ENCODE results near the gene PCDH9. TPM values are rescaled to one million over a fixed set of nuclear protein-coding genes. Genes with fewer than 3 reads are reported as not detected.

Gene PCDH9
- total RNA-seq, 1 experiment from 2014 or later = 0.11 TPM

DNA sequence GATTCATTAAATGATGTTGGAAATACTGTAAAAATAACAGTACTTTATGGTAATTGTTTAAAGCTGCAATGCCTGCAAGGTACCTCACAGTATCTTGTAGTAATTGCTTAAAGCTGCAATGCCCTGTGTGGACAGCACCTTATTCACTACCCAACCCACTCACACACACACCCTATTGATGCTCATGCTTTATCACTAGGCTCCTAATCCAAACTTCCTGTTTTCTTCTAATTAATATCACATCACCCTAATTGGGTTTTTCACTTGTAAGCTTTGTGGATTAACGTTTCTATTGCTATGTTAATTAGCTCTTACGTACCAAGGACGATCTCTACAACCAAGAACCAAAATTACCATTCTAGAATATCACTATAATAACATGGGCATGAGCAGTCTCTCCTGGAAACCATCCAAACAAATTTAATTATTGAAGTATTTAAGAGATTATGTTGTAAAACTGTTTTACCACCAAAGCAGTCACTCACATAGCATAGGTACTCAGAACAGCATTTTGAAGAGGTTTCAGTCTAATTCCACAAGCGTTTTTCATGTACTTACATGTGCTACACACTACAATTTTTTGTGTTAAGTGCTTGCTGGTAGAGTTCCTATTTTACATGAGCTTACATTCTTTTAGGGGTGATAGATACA, 303.8 kb downstream of the PCDH9 start:
- Mint-ChIP-seq H3K36me3 (ENCODE audit: insufficient read depth, unreplicated experiment) (no peaks in the 10 kb centered on the region), H3K9me3 (ENCODE audit: unreplicated experiment) (no peaks in the 10 kb centered on the region), H3K27ac (ENCODE audit: unreplicated experiment) (no peak overlapping the region), H3K4me3 (ENCODE audit: unreplicated experiment) (no peak overlapping the region), H3K27me3 (ENCODE audit: insufficient read depth, unreplicated experiment) (no peaks in the 10 kb centered on the region), H3K4me1 (ENCODE audit: low read depth, unreplicated experiment) (no peaks in the 10 kb centered on the region)
- Histone ChIP-seq H3K36me3 (ENCODE audit: control insufficient read depth, insufficient read depth, low read length) (no peaks in the 10 kb centered on the region), H3K4me1 (no peaks in the 10 kb centered on the region), H3K27me3 (replicated peaks; ENCODE audit: control insufficient read depth, insufficient read depth, low read length) (no peaks in the 10 kb centered on the region), H3K4me3 (ENCODE audit: low read depth, low read length) (no peak overlapping the region), H3K9me3 (no peaks in the 10 kb centered on the region)
- no peak for DNase-seq
- BruUV-seq (replicated peaks) = no TSS peak
- no peak for TF ChIP-seq CTCF (IDR thresholded peaks at IDR 0.05; ENCODE audit: insufficient read depth in 1 of 2, low read depth in 1 of 2, low read length in 1 of 2, severe bottlenecking in 1 of 2, unreplicated experiment in 1 of 2)
- CTCF ChIA-PET = no interaction called here
- intact Hi-C loops (cut with micrococcal nuclease; ENCODE audit: unreplicated experiment) = no loop called here
- POLR2A ChIA-PET = no interaction called here

- POLR2A ChIA-PET = no interaction called here
- no peaks in the 10 kb centered on the region for H3K27me3 ChIP-seq (replicated peaks; ENCODE audit: control insufficient read depth, insufficient read depth, low read length)
- Mint-ChIP-seq H3K36me3 (ENCODE audit: insufficient read depth, unreplicated experiment) (no peaks in the 10 kb centered on the region), H3K9me3 (ENCODE audit: unreplicated experiment) (no peaks in the 10 kb centered on the region), H3K27me3 (ENCODE audit: insufficient read depth, unreplicated experiment) (no peaks in the 10 kb centered on the region), H3K4me1 (ENCODE audit: low read depth, unreplicated experiment) (no peaks in the 10 kb centered on the region), H3K4me3 (ENCODE audit: unreplicated experiment) (no peak overlapping the region), H3K27ac (ENCODE audit: unreplicated experiment) (no peak overlapping the region)
- CTCF ChIA-PET = no interaction called here
- H3K4me1 ChIP-seq = no peaks in the 10 kb centered on the region
- DNase-seq = no peak
- H3K4me3 ChIP-seq (ENCODE audit: low read depth, low read length) = no peak overlapping the region
- TF ChIP-seq CTCF (IDR thresholded peaks at IDR 0.05; ENCODE audit: insufficient read depth in 1 of 2, low read depth in 1 of 2, low read length in 1 of 2, severe bottlenecking in 1 of 2, unreplicated experiment in 1 of 2) = no peak
- H3K9me3 ChIP-seq = no peaks in the 10 kb centered on the region
- intact Hi-C loops (cut with micrococcal nuclease; ENCODE audit: unreplicated experiment) = no loop called here
- H3K36me3 ChIP-seq (ENCODE audit: control insufficient read depth, insufficient read depth, low read length) = no peaks in the 10 kb centered on the region
- BruUV-seq (replicated peaks) = no TSS peak
These were observed 307.7 kb downstream of the PCDH9 start for GRCh38 chr13:66922444-66922843.

DNA sequence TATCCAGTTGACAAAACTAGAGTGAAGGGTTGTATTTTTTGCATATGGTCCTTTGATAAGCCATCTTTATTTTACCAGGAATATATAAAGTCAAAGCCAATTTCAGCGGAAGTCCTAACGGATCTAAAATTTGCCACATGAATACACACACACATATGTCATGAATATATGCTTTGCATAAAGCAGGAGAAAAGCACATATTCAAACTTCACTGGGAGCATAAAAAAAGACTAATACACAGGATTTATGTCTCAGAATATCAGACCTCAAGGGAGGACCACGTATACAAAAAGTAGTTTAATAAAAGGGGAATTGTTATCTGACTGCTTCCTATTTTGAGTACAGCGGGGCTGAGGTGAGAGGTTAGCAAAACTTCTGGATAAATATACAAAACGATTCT, 308.7 kb downstream of the PCDH9 start:
- Histone ChIP-seq H3K4me1 (no peaks in the 10 kb centered on the region), H3K27me3 (replicated peaks; ENCODE audit: control insufficient read depth, insufficient read depth, low read length) (no peaks in the 10 kb centered on the region), H3K4me3 (ENCODE audit: low read depth, low read length) (no peak overlapping the region), H3K36me3 (ENCODE audit: control insufficient read depth, insufficient read depth, low read length) (no peaks in the 10 kb centered on the region), H3K9me3 (no peaks in the 10 kb centered on the region)
- Mint-ChIP-seq H3K4me3 (ENCODE audit: unreplicated experiment) (no peak overlapping the region), H3K27ac (ENCODE audit: unreplicated experiment) (no peak overlapping the region), H3K36me3 (ENCODE audit: insufficient read depth, unreplicated experiment) (no peaks in the 10 kb centered on the region), H3K27me3 (ENCODE audit: insufficient read depth, unreplicated experiment) (no peaks in the 10 kb centered on the region), H3K9me3 (ENCODE audit: unreplicated experiment) (no peaks in the 10 kb centered on the region), H3K4me1 (ENCODE audit: low read depth, unreplicated experiment) (no peaks in the 10 kb centered on the region)
- intact Hi-C loops (cut with micrococcal nuclease; ENCODE audit: unreplicated experiment) = no loop called here
- BruUV-seq (replicated peaks) = no TSS peak
- ChIA-PET POLR2A (no interaction called here), CTCF (no interaction called here)
- TF ChIP-seq CTCF (IDR thresholded peaks at IDR 0.05; ENCODE audit: insufficient read depth in 1 of 2, low read depth in 1 of 2, low read length in 1 of 2, severe bottlenecking in 1 of 2, unreplicated experiment in 1 of 2) = no peak
- DNase-seq = no peak

Data from Caco-2 (cell line).